H1 (cell line): ENCODE results near the gene RGS2. TPM values are rescaled to one million over a fixed set of nuclear protein-coding genes. Genes with fewer than 3 reads are reported as not detected.

Experiments used
- CTCF ChIA-PET: fragments of 300-600 bp; sonication (Branson Sonifier 250); formaldehyde crosslinking; loops from one replicate; lab custom pipeline; 2021; ENCODE audit not compliant: partially characterized antibody; lab: Charles Lee
- POLR2A ChIA-PET: fragments of 300-600 bp; sonication (Branson Sonifier 250); formaldehyde crosslinking; loops from one replicate; lab custom pipeline; 2021; ENCODE audit warnings: inconsistent platforms; ENCODE audit not compliant: partially characterized antibody; lab: Charles Lee
- DNase-seq, 2 experiments: peaks; one replicate each; pipeline versions ENCODE4 v3.0.0 to v3.0.0-alpha.2; 2010 to 2022; ENCODE audit warnings: low spot score in 2 of 2, low read depth in 1 of 2, mixed read lengths in 1 of 2
- FAIRE-seq: peaks from 2 replicates; lab custom pipeline; 2011; peaks lifted over from hg19 to GRCh38; lab: Jason Lieb, UNC
- H2AFZ ChIP-seq: 2 replicates; pipeline ENCODE4 v1.8.1; 2012; ENCODE audit warnings: low read length, inconsistent platforms
- H2AK5ac ChIP-seq: 2 replicates; pipeline ENCODE4 v1.6.1; 2013; ENCODE audit warnings: low read depth, low read length
- H2BK120ac ChIP-seq: replicated peaks from 2 replicates; pipeline ENCODE3; 2013; ENCODE audit warnings: low read depth, low read length, inconsistent platforms
- H2BK12ac ChIP-seq: 2 replicates; pipeline ENCODE4 v1.6.1; 2013; ENCODE audit warnings: low read depth, low read length
- H2BK15ac ChIP-seq: 2 replicates; pipeline ENCODE4 v1.6.1; 2013; ENCODE audit warnings: low read length
- H2BK20ac ChIP-seq: 2 replicates; pipeline ENCODE4 v1.6.1; 2013; ENCODE audit warnings: low read length
- H2BK5ac ChIP-seq: 2 replicates; pipeline ENCODE4 v1.6.1; 2013; ENCODE audit warnings: low read depth, low read length
- H3K14ac ChIP-seq: 2 replicates; pipeline ENCODE4 v1.6.1; 2013; ENCODE audit warnings: inconsistent platforms; ENCODE audit not compliant: insufficient read length
- H3K18ac ChIP-seq: 2 replicates; pipeline ENCODE4 v1.6.1; 2013; ENCODE audit warnings: low read length; ENCODE audit errors: extremely low read depth
- H3K23ac ChIP-seq: 2 replicates; pipeline ENCODE4 v1.6.1; 2013; ENCODE audit warnings: inconsistent platforms; ENCODE audit not compliant: insufficient read length
- H3K23me2 ChIP-seq: 2 replicates; pipeline ENCODE4 v1.6.1; 2013; ENCODE audit warnings: low read depth, low read length
- H3K27ac ChIP-seq: 2 replicates; pipeline ENCODE4 v1.6.1; 2011; ENCODE audit warnings: low read depth, low read length, inconsistent platforms
- H3K27me3 ChIP-seq, 4 experiments: replicated peaks in 1 of 4; 1 replicate in 1 of 4; 2 replicates in 3 of 4; pipeline versions ENCODE4 v1.6.1 to v1.8.1; 2011 to 2013; ENCODE audit warnings: low read length in 3 of 4, mild to moderate bottlenecking in 3 of 4, inconsistent platforms in 2 of 4, mixed read lengths in 2 of 4, moderate library complexity in 1 of 4; ENCODE audit not compliant: control insufficient read depth in 3 of 4, insufficient read depth in 3 of 4; ENCODE audit errors: extremely low read depth in 1 of 4
- H3K36me3 ChIP-seq, 4 experiments: 2 replicates each; pipeline versions ENCODE4 v1.6.1 to v1.8.1; 2011 to 2013; ENCODE audit warnings: mild to moderate bottlenecking in 4 of 4, low read length in 3 of 4, moderate library complexity in 2 of 4, control low read depth in 1 of 4, inconsistent platforms in 1 of 4; ENCODE audit not compliant: insufficient read depth in 4 of 4, control insufficient read depth in 2 of 4
- H3K4ac ChIP-seq: replicated peaks from 2 replicates; pipeline ENCODE3; 2013; ENCODE audit warnings: low read length, low read depth, mixed read lengths, inconsistent platforms; ENCODE audit not compliant: insufficient read length
- H3K4me1 ChIP-seq, 4 experiments: replicated peaks in 1 of 4; 1 replicate in 1 of 4; 2 replicates in 3 of 4; pipeline versions ENCODE4 v1.6.1 to v1.8.1; 2011 to 2013; ENCODE audit warnings: low read length in 3 of 4, inconsistent platforms in 2 of 4, mixed read lengths in 1 of 4; ENCODE audit not compliant: insufficient read depth in 4 of 4, control insufficient read depth in 3 of 4
- H3K4me2 ChIP-seq, 2 experiments: 2 replicates each; pipeline versions ENCODE4 v1.6.1 to v1.8.1; 2011 to 2013; ENCODE audit warnings: low read depth in 2 of 2, low read length in 2 of 2, control low read depth in 1 of 2, inconsistent platforms in 1 of 2, mild to moderate bottlenecking in 1 of 2; ENCODE audit not compliant: insufficient read depth in 1 of 2
- H3K4me3 ChIP-seq, 4 experiments: fragments of 200-600, 300-600 bp in 1 of 4; sonication (generic), shearing (Covaris generic), sonication (Bioruptor Twin) in 1 of 4; 2 replicates each; pipeline versions ENCODE4 v1.5.1 to v1.8.1; 2011 to 2016; ENCODE audit warnings: low read length in 4 of 4, low read depth in 3 of 4, control low read depth in 2 of 4, inconsistent platforms in 2 of 4, mild to moderate bottlenecking in 2 of 4, mixed read lengths in 1 of 4, moderate library complexity in 1 of 4; ENCODE audit not compliant: insufficient read depth in 2 of 4; ENCODE audit errors: extremely low read depth in 1 of 4
- H3K56ac ChIP-seq: replicated peaks from 2 replicates; pipeline ENCODE3; 2013; ENCODE audit warnings: low read depth, mild to moderate bottlenecking, mixed read lengths, low read length, inconsistent platforms; ENCODE audit not compliant: insufficient read length
- H3K79me1 ChIP-seq: 2 replicates; pipeline ENCODE4 v1.6.1; 2013; ENCODE audit warnings: low read depth, low read length, control low read depth
- H3K79me2 ChIP-seq, 2 experiments: 2 replicates each; pipeline versions ENCODE4 v1.6.1 to v1.8.1; 2012 to 2013; ENCODE audit warnings: low read length in 2 of 2, mild to moderate bottlenecking in 2 of 2, inconsistent platforms in 1 of 2; ENCODE audit not compliant: insufficient read depth in 2 of 2, control insufficient read depth in 1 of 2
- H3K9ac ChIP-seq, 4 experiments: replicated peaks in 1 of 4; 1 replicate in 1 of 4; 2 replicates in 3 of 4; pipeline versions ENCODE4 v1.6.1 to v1.8.1; 2011 to 2013; ENCODE audit warnings: low read depth in 3 of 4, low read length in 3 of 4, control low read depth in 2 of 4, mild to moderate bottlenecking in 2 of 4, moderate library complexity in 2 of 4, inconsistent platforms in 1 of 4; ENCODE audit errors: extremely low read depth in 1 of 4
- H3K9me3 ChIP-seq, 2 experiments: 2 replicates each; pipeline versions ENCODE4 v1.6.1 to v1.8.1; 2012 to 2013; ENCODE audit warnings: mild to moderate bottlenecking in 2 of 2, moderate library complexity in 2 of 2, control low read depth in 1 of 2, inconsistent platforms in 1 of 2, low read depth in 1 of 2, low read length in 1 of 2, mixed read lengths in 1 of 2; ENCODE audit not compliant: insufficient read depth in 2 of 2
- H4K20me1 ChIP-seq, 2 experiments: replicated peaks in 1 of 2; 2 replicates each; pipeline versions ENCODE3 to v1.8.1; 2011 to 2013; ENCODE audit warnings: inconsistent platforms in 2 of 2, low read length in 2 of 2, mild to moderate bottlenecking in 1 of 2; ENCODE audit not compliant: insufficient read depth in 2 of 2, control insufficient read depth in 1 of 2
- H4K5ac ChIP-seq: 2 replicates; pipeline ENCODE4 v1.6.1; 2013; ENCODE audit warnings: low read length, low read depth, mixed read lengths, inconsistent platforms; ENCODE audit not compliant: insufficient read length
- H4K8ac ChIP-seq: 2 replicates; pipeline ENCODE4 v1.8.0; 2013; ENCODE audit warnings: mild to moderate bottlenecking, moderate library complexity, low read length, inconsistent platforms; ENCODE audit not compliant: insufficient read depth; ENCODE audit errors: extremely low read depth
- H4K91ac ChIP-seq: replicated peaks from 2 replicates; pipeline ENCODE3; 2013; ENCODE audit warnings: low read length, mixed read lengths, inconsistent platforms; ENCODE audit not compliant: insufficient read length
- CEBPB ChIP-seq: IDR thresholded peaks from 2 replicates; pipeline ENCODE4 v1.6.1; 2012; ENCODE audit warnings: low read depth, low read length
- CREB1 ChIP-seq: IDR thresholded peaks from 2 replicates; pipeline ENCODE4 v1.6.1; 2012; ENCODE audit warnings: inconsistent platforms
- EGR1 ChIP-seq: IDR thresholded peaks from 2 replicates; pipeline ENCODE4 v1.6.1; 2011; ENCODE audit warnings: low read depth, low read length, borderline replicate concordance
- GTF2F1 ChIP-seq: IDR thresholded peaks from 2 replicates; pipeline ENCODE4 v1.6.1; 2012; ENCODE audit warnings: low read depth, low read length, improper control_type of control experiment, borderline replicate concordance
- PHF8 ChIP-seq: fragments of 200-600 bp; sonication (generic); conservative IDR thresholded peaks from 2 replicates; pipeline ENCODE4 v1.7.1; 2012; ENCODE audit warnings: low read depth, mild to moderate bottlenecking, inconsistent platforms, low read length, moderate library complexity
- RXRA ChIP-seq: IDR thresholded peaks from 2 replicates; pipeline ENCODE4 v1.6.1; 2011; ENCODE audit warnings: low read depth, mild to moderate bottlenecking, low read length, moderate library complexity; ENCODE audit not compliant: insufficient read depth
- SIRT6 ChIP-seq: IDR thresholded peaks from one replicate; pipeline ENCODE4 v1.7.1; 2012; ENCODE audit warnings: low read length, inconsistent platforms
- TAF1 ChIP-seq: IDR thresholded peaks from 2 replicates; pipeline ENCODE4 v1.6.1; 2011; ENCODE audit warnings: mild to moderate bottlenecking, low read depth, low read length
- TAF7 ChIP-seq: optimal IDR thresholded peaks from 2 replicates; pipeline ENCODE3; 2011; ENCODE audit warnings: low read depth, mild to moderate bottlenecking, inconsistent platforms, low read length, moderate library complexity, borderline replicate concordance
- TCF12 ChIP-seq: IDR thresholded peaks from 2 replicates; pipeline ENCODE4 v1.6.1; 2011; ENCODE audit warnings: low read depth, mild to moderate bottlenecking, low read length
- WGBS, 2 experiments: shearing (Covaris generic) in 1 of 2; methylation state at CpG; one replicate each; pipeline versions ENCODE4 v1.1.6 to v1.1.7; 2013 to 2015; ENCODE audit warnings: low lambda C conversion rate in 2 of 2, mixed read lengths in 2 of 2, inconsistent platforms in 1 of 2, low coverage in 1 of 2, missing lambda C conversion rate in 1 of 2; ENCODE audit not compliant: insufficient replicate concordance in 2 of 2, insufficient coverage in 1 of 2, insufficient read length in 1 of 2; ENCODE audit errors: extremely low coverage in 1 of 2, missing lambda C conversion rate in 1 of 2; 5-methylcytosine and 5-hydroxymethylcytosine counted together
- polyA plus RNA-seq, 7 experiments: library from polyadenylated mRNA; depleted of rRNA in 3 of 7; stranded (reverse) in 5 of 7; unstranded in 2 of 7; fragments of >200 nt in 5 of 7; fragments of 200-250 nt in 2 of 7; gene quantifications; 1 replicate in 5 of 7; 2 replicates in 1 of 7; 4 replicates in 1 of 7; pipeline versions ENCODE4 v1.2.1 to v1.2.3, GENCODE V29; 2011 to 2013; ENCODE audit warnings: missing spikeins in 2 of 7, mixed read lengths in 2 of 7
- total RNA-seq: library from RNA; stranded (reverse); fragmentation: NEBNext Ultra II Directional; extraction: Animal tissue kit (Norgen Biotek cat#: 25700); gene quantifications from 2 replicates; pipeline ENCODE4 v1.2.1, GENCODE V29; 2021

Gene RGS2
- total and polyA plus RNA-seq, 2 of the 8 experiments (the other 6 are each of a cell fraction or from before 2014, with no cell fraction given): 9.1 to 17.0 TPM

- H3K23me2 ChIP-seq: no peaks in the 10 kb centered on the region
- no peak overlapping the region for H4K8ac ChIP-seq
- H3K27ac ChIP-seq: no peak overlapping the region
- H2BK12ac ChIP-seq: no peak overlapping the region
- no peak overlapping the region for H2BK15ac ChIP-seq
- no peak overlapping the region for H3K4me2 ChIP-seq
- no peak overlapping the region for H2AK5ac ChIP-seq
- H3K27me3 ChIP-seq: no peaks in the 10 kb centered on the region
- H3K79me1 ChIP-seq: no peaks in the 10 kb centered on the region
- no peaks in the 10 kb centered on the region for H3K36me3 ChIP-seq
- H3K4me3 ChIP-seq: no peak overlapping the region
- H3K4me1 ChIP-seq: no peaks in the 10 kb centered on the region
- H3K79me2 ChIP-seq: no peaks in the 10 kb centered on the region
- TF ChIP-seq EGR1 (no peak), PHF8 (no peak), SIRT6 (no peak), RXRA (no peak), TAF1 (no peak), CREB1 (no peak), TCF12 (no peak), GTF2F1 (no peak), TAF7 (no peak), CEBPB (no peak)
- H2BK20ac ChIP-seq: no peak overlapping the region
- no peak overlapping the region for H2BK5ac ChIP-seq
- POLR2A ChIA-PET: no interaction called here
- no peak overlapping the region for H3K23ac ChIP-seq
- H2AFZ ChIP-seq: no peak overlapping the region
- no peaks in the 10 kb centered on the region for H4K20me1 ChIP-seq
- no peak overlapping the region for H3K9ac ChIP-seq
- no peak overlapping the region for H2BK120ac ChIP-seq
- no peak for FAIRE-seq
- H3K18ac ChIP-seq: no peak overlapping the region
- DNase-seq: no peak
- H3K14ac ChIP-seq: no peak overlapping the region
- H3K9me3 ChIP-seq: no peaks in the 10 kb centered on the region
- H3K56ac ChIP-seq: no peak overlapping the region
- H3K4ac ChIP-seq: no peak overlapping the region
- WGBS, 2 experiments: 84% methylated on average over 2 of the region's 2 CpGs; no CpG with 5 or more reads in 1 of the 2 experiments
- CTCF ChIA-PET: interaction anchor here (1.2 kb wide), 1 partner anchor 259 kb away, joined by 3 read pairs; no protein-coding TSS in a partner anchor
- no peak overlapping the region for H4K5ac ChIP-seq
- no peak overlapping the region for H4K91ac ChIP-seq
Measured at GRCh38 chr1:192801451-192801850, 7.4 kb upstream of the RGS2 start.
